H7 (cell line): ENCODE results near the gene PAX9. TPM values are rescaled to one million over a fixed set of nuclear protein-coding genes. Genes with fewer than 3 reads are reported as not detected.

Source experiments
- DNase-seq: peaks from one replicate; pipeline ENCODE4 v3.0.0; 2012
- H3K27me3 ChIP-seq: 2 replicates; pipeline ENCODE4 v1.6.0; 2011; ENCODE audit warnings: mild to moderate bottlenecking, low read length; ENCODE audit not compliant: control insufficient read depth, insufficient read depth
- H3K36me3 ChIP-seq: replicated peaks from 2 replicates; pipeline ENCODE4 v1.5.1; 2011; ENCODE audit warnings: low read length; ENCODE audit not compliant: control insufficient read depth, insufficient read depth
- H3K4me3 ChIP-seq: 2 replicates; pipeline ENCODE4 v1.5.1; 2011; ENCODE audit warnings: low read depth, mild to moderate bottlenecking, control low read depth, low read length, moderate library complexity; ENCODE audit not compliant: insufficient read depth
- total RNA-seq: library from RNA; depleted of rRNA; stranded (reverse); fragments of >200 nt; shearing (Covaris generic); gene quantifications from 2 replicates; pipeline ENCODE4 v1.2.3, GENCODE V29; 2014; rRNA removed

PAX9 gene
- total RNA-seq: 0.04 TPM in 1 of 2 replicates, not detected in the other

DNA sequence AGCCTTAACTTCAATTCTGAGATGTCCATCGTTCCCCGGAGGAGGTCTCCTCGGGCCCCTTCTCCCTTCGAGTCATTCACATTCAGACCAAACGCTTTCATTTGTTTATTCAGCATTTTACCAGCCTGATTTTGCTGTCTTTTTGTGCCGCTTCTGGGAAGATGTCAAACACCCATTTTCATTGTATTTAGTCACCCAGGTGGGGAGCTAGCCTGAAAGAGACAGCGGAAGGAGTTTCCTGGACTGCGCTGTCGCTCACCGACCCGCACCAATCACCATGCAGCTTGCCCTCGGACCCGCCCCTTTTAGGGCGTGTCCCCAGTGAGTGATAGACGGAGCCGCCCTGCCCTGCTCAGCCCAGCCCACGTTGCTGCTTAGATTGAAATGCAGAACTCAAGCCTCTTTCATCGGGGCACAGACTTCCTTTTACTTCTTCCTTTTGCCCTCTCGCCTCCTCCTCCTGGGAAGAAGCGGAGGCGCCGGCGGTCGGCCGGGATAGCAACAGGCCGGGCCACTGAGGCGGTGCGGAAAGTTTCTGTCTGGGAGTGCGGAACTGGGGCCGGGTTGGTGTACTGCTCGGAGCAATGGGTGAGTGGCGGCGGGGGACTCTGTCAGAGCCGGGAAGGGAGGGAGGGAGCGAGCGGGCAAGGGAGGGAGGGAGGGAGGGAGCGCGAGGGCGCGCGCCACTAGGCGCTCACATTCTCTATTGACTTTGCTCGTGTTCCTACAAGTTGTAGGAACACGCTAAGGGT, at the start of gene PAX9:
TSS of gene PAX9 (plus strand) at position 355 of the 752 bp plus-strand sequence. CDS start at position 585, 230 bp downstream.
- no peaks in the 10 kb centered on the region for H3K36me3 ChIP-seq
- H3K4me3 ChIP-seq: peak within 1 kb of the TSS; percentile 37
- peaks cover 94% of the 10 kb centered on the region for H3K27me3 ChIP-seq
- DNase-seq: peak; percentile 96

DNA sequence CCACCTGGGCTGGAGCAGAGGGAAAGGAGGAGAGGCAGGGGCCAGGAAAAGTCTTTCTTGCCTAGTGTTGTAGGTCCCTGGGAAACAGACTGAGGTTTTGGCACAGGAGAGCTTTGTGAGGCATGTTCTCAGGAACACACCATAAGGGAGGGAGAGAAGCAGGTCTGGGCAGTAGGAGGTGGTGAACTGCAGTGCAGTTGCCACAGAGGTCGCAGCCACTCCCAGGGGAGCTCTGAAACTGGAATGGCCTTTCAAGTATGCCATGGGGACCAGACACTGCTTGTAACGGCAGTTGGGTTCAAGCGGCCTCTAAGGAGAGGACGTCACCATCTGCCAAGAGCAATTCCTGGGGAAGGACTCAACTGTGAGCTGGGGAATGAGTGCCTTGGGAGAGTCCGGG, 43.8 kb upstream of the PAX9 start:
- Histone ChIP-seq H3K4me3 (no peak overlapping the region), H3K36me3 (no peaks in the 10 kb centered on the region), H3K27me3 (no peaks in the 10 kb centered on the region)
- no peak for DNase-seq

DNA sequence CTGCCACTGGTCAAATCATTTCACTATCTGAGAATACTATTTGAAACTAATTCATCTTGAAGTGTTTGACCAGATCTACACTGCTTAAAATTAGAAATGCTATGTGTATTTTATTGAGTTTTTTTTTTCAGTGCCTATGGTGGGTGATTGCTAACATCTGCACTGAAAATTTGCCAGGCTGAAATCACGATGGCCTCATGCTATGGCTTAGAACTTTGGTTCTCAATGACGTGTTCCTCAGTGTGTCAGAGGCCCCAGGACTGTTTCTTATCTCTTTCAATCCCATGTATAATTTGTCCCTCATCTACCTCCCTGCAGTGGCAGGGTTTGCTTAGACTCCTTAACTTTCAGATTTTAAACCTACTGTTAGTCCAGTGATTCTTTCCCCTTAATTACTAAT, 43.0 kb upstream of the PAX9 start:
- Histone ChIP-seq H3K4me3 (no peak overlapping the region), H3K27me3 (no peaks in the 10 kb centered on the region), H3K36me3 (no peaks in the 10 kb centered on the region)
- no peak for DNase-seq

DNA sequence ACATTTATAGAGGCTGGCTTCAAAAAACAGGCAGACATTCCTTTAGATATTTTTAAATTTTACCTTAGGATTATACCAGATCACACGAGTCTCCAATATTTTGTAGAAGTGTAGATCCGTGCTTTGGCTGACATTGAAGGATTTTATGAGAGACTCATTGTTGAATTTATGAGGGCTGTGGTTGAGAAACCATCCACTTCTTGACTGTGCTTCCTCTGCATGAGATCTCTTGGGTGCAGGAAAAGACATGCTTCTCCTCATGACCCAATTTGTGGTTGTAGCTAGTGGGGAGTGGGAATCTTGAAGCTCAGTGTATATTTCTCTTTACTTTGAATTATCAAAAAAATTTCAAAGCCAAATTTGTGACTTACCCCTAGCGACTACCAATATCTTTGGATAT, 42.5 kb upstream of the PAX9 start:
- Histone ChIP-seq H3K27me3 (no peaks in the 10 kb centered on the region), H3K36me3 (no peaks in the 10 kb centered on the region), H3K4me3 (no peak overlapping the region)
- DNase-seq: no peak

DNA sequence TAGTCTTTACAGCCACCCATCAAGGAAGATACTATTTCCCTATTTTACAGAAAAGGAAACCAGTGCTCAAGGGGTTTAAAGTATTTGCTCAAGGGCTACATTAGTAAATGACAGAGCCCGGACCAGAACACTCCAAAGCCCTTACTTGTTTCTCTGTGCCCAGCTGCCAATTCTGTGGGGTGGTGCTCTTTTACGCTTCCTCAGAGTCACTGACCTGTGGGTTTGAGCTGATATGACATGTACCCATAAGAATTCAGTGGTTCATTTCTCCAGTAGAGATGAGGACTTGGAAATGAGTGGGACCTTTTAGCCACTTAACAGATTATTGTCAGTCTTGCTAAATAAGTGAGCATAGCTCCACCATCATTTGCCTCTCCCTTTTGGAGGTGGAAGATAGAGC, 41.8 kb upstream of the PAX9 start:
- DNase-seq: no peak
- no peaks in the 10 kb centered on the region for H3K27me3 ChIP-seq
- H3K36me3 ChIP-seq: no peaks in the 10 kb centered on the region
- H3K4me3 ChIP-seq: no peak overlapping the region

DNA sequence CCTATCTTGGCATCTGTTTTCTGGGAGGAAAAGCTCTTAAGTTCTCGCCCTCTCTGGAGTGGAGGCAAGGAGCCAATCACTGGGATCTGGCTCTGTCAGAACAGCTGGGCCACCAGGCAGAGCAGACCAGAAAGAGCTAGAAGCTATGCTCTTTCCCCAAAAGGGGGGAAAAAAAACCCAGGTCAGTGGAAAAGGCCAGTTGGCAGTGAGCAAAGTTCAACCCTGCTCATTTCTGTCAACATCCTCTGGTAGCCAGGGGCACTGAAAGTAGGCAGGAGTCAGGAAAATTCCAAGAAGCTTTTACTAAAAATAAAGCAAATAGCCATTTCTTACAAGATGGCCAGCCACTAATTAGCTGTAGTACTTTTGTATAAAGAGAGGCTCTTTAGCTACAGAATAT, 36.6 kb upstream of the PAX9 start:
- Histone ChIP-seq H3K27me3 (no peaks in the 10 kb centered on the region; the same call in 1 of the 2 replicates), H3K4me3 (no peak overlapping the region), H3K36me3 (no peaks in the 10 kb centered on the region)
- DNase-seq: no peak

DNA sequence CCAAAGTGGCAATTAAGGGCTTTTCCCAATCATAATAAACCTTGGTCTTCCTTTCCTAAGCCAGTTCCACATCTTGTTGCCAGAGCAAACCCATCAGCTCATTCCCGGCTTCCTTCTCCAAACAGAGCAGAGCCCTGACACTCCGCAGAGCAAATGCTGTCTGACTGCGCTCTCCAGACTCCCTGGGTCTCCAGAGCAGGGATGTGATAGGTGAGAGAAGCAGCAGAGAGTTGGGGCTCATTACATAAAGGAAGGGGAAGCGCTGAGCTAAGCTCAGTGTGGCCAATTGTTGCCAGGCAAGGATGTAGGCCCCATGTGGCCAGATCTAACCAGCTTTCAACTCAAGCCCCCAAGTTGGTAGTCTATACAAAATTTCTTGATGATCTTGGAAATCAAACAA, 36.2 kb upstream of the PAX9 start:
- Histone ChIP-seq H3K27me3 (no peaks in the 10 kb centered on the region; the same call in 1 of the 2 replicates), H3K4me3 (no peak overlapping the region), H3K36me3 (no peaks in the 10 kb centered on the region)
- no peak for DNase-seq

DNA sequence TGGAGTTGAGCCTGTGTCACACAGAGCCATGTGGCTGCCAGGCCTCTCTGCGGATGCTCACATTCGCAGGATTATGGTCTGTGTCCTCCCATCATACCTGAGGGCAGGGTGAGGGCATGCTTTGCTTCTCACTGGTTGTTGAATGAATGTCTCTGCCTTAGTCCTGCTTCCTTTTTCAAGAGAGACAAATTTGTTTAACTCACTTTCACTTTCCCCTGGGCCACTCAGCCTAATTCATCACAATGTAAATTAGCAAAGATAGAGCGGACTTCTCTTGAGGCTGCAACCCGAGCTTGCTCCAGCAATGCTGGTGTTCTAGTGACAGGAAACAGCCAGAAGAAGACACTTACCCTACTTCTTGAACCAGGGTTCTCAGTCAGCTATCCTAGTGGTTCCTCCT, 35.5 kb upstream of the PAX9 start:
- no peak for DNase-seq
- no peak overlapping the region for H3K4me3 ChIP-seq
- no peaks in the 10 kb centered on the region; the same call in 1 of the 2 replicates for H3K27me3 ChIP-seq
- H3K36me3 ChIP-seq: no peaks in the 10 kb centered on the region

DNA sequence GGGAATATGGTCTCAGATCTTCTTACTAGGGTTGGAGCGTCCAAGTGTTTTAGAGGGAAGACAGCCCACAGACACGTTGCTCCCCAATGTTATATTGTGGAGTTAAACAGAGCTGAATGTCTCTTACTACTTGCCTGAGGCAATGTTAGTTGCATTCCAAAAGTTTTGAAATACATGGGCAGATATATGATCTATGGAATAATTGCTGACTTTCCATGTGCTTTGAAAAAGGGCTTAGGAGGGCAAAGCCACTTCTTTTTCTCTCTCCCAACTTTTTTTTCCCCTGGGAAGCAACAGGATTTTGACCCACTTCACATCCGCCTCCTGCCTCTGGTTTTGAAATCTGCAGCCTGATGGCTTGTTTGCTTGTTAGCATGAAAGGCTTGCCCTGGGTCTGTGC, 33.7 kb upstream of the PAX9 start:
- no peak for DNase-seq
- Histone ChIP-seq H3K36me3 (no peaks in the 10 kb centered on the region), H3K4me3 (no peak overlapping the region), H3K27me3 (no peaks in the 10 kb centered on the region; the same call in 1 of the 2 replicates)

DNA sequence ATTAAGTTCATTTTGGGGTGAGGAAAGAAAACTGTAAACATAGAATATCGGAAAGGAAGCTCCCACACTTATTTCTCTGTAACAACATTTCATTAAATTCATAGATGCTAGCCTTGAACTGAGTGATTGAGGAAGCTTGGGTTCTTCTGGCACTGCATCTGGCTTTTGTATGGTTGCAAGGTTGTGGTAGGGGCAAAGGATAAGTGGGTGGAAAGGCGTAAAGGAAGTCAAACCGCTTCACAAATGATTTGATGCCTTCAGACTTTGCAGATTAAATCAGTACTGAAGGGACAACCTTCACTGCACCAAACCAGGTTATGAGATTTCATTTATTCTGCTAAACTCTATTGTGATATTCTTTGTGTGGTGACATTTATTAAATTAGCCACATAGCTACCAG, 28.1 kb upstream of the PAX9 start:
- Histone ChIP-seq H3K36me3 (no peaks in the 10 kb centered on the region), H3K4me3 (no peak overlapping the region), H3K27me3 (no peaks in the 10 kb centered on the region; the same call in 1 of the 2 replicates)
- no peak for DNase-seq

DNA sequence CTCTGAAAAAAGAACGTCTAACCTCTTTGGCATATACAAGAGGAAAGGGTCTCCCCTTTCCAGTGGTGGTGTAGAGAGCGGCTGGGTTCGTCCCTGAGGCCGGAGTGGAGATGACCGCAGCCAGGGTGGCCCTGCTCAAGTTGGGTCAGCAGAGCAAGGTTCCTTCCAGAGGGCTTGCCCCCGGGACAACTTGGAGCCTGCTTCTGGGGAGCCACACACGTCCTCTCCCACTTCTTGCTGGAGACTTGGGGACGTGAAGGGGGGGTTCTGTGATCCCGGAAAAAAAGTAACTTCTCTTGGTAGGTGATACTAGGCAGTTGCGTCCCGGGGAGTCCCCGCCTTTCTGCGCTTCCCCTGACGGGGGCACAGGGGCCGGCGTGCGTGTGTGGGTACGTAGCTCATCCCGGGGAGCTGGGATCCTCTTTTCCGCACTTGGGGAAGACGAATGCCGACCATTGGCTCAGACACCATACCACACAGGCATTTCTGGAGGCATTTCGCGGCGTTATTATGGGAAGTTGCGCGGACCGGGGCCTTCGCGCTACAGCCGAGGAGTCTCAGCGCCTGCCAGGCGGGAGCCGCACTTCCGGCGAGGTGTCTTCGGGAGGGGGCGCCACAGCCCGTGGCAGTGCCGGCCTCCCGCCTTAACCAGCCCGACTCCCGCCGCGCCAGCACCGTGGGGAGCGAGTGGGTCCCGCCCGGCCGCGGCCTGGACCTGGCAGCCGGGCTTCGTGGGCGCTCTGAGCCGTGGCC, 14.8 kb upstream of the PAX9 start:
- peaks cover 86% of the 10 kb centered on the region for H3K27me3 ChIP-seq
- H3K4me3 ChIP-seq: peak overlapping the region; percentile 39
- no peaks in the 10 kb centered on the region for H3K36me3 ChIP-seq
- DNase-seq: peak; percentile 84

DNA sequence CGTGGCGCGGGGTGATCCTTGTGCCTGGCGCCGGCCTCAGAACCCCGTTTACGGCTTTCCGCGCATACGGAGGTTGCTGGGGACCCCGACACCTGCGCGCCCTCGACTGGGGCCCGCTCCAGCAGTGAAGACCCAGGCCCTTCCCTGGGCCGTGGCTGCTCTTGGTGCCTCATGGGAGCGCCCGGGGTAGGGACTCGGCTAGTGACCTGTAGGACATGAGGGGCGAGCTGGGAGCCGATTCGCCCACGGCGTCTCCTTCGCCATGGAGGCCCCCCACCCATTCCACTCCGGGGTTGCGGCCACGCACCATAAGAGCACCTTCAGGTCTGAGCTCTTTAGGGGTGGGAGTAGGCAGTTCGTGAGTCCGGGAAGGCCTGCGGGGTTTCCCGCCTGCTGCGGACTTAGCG, 14.2 kb upstream of the PAX9 start:
- peak overlapping the region; percentile 39 for H3K4me3 ChIP-seq
- H3K27me3 ChIP-seq: peaks cover 91% of the 10 kb centered on the region
- H3K36me3 ChIP-seq: no peaks in the 10 kb centered on the region
- DNase-seq: peak; percentile 75

DNA sequence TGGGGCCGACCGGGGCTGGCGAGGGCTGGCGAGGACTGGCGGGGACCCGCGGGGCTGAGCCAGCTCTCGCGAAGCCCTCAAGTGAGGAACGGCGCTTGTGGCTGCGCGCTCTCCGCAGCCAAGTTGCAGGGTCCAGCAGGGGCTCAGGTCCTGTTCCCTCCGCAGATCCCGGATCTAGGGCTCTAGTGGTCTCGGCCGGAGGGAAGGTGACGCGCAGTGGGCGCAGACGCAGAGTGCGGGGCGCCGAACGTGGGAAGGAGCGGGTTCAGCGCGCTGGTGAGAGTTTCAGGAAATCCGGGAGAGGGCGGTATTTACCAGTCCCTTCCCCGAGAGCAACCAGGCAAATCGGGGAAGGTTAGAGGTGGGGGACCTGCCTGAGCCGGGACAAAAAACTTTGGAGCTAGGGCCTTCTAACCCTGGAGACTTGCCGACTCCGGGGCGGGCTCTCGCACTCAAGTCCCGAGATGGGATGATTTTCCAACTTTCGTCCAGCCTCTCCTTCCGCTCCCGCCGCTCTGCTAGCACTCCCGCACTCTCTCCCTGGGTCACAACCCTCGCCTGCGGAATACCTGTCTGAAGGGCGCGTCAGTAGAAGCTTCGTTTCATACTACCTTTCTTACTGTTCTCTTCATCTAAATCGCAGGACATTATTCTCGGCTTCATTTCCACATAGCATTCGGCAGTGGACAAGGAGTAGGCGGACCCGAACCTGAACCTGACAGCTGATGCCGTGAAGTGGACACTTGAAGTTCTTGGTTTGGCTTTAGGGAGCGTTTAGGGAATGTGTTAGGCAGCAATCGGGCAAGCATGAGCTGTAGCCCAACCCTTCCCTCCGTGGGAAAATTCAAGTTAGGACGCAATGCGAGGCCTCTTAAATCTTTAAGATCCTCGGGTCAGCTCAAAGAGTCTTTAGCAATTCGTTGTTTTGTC, 13.6 kb upstream of the PAX9 start:
- Histone ChIP-seq H3K4me3 (peak overlapping the region; percentile 39), H3K36me3 (no peaks in the 10 kb centered on the region), H3K27me3 (peaks cover 94% of the 10 kb centered on the region)
- peak; percentile 86 for DNase-seq

DNA sequence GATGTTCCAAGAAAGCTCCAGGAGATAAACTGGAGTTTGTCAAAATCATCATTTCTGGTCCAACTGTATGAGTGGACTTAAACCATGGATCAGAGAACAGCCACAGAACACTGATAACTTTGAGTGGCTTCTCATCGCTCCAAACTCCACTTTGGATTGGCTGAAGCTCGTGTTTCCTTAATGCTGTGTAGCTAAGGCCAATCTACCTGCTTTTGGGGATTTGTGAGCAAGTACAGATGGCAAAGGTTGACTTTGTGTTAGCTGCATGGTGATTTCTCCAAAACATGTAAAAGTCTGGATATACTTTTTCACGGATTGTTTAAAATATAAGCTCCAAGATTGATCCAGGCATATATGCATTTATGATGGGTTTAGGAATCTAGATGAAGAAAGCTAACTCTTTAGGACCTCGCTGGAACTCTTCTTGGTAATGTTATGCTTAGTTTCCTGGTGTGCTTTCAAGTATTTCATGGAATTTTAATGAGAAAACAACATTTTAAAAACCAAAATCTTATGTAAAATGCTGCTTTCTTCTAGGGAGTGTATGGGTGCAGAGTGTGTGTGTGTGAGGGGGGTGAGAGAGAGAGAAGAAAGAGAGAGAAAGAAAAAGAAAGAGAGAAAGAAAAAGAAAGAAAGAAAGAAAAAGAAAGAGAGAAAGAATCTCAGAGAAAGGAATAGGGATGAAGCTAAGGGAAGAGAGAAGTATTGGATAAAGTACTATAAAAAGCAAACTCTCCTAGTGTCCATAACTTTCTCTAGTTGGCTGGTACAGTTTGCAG, 11.6 kb upstream of the PAX9 start:
- H3K4me3 ChIP-seq: no peak overlapping the region
- DNase-seq: no peak
- H3K27me3 ChIP-seq: peaks cover 100% of the 10 kb centered on the region
- H3K36me3 ChIP-seq: no peaks in the 10 kb centered on the region
